GM06990 (cell line): ENCODE results near the gene MRPL54.

Source experiments
- DNase-seq: peaks from one replicate; pipeline ENCODE4 v3.0.0-alpha.2; 2011; ENCODE audit not compliant: insufficient read length; ENCODE audit errors: extremely low read depth
- H3K27me3 ChIP-seq: replicated peaks from 2 replicates; pipeline ENCODE4 v1.6.0; 2011; ENCODE audit warnings: low read length; ENCODE audit not compliant: control insufficient read depth, insufficient read depth
- H3K36me3 ChIP-seq: 2 replicates; pipeline ENCODE4 v1.5.1; 2011; ENCODE audit warnings: low read length; ENCODE audit not compliant: control insufficient read depth, insufficient read depth
- H3K4me3 ChIP-seq: replicated peaks from 2 replicates; pipeline ENCODE4 v1.5.1; 2011; ENCODE audit warnings: low read depth, mild to moderate bottlenecking, control low read depth, low read length
- CTCF ChIP-seq: IDR thresholded peaks from 2 replicates; pipeline ENCODE4 v1.5.1; 2011; ENCODE audit warnings: low read length, control low read depth, mild to moderate bottlenecking, inconsistent platforms; ENCODE audit not compliant: insufficient read depth, poor library complexity, severe bottlenecking

MRPL54 gene

GRCh38 chr19:3778104-3778867 is 15.8 kb downstream of the MRPL54 start:
- TF ChIP-seq CTCF, result no peak
- no peak for DNase-seq
- Histone ChIP-seq H3K4me3 (no peak overlapping the region), H3K27me3 (no peaks in the 10 kb centered on the region), H3K36me3 (no peaks in the 10 kb centered on the region)

GRCh38 chr19:3778899-3779723 is 16.6 kb downstream of the MRPL54 start:
- no peak overlapping the region for H3K4me3 ChIP-seq
- no peak for DNase-seq
- no peak for TF ChIP-seq CTCF

GRCh38 chr19:3780786-3781304 is 18.4 kb downstream of the MRPL54 start:
- no peaks in the 10 kb centered on the region for H3K27me3 ChIP-seq
- H3K4me3 ChIP-seq, result no peak overlapping the region
- DNase-seq, result no peak
- no peaks in the 10 kb centered on the region for H3K36me3 ChIP-seq
- no peak for TF ChIP-seq CTCF

More at GRCh38 chr19:3778899-3779723, 16.6 kb downstream of the MRPL54 start:
- H3K36me3 ChIP-seq, result no peaks in the 10 kb centered on the region
- no peaks in the 10 kb centered on the region for H3K27me3 ChIP-seq

DNA sequence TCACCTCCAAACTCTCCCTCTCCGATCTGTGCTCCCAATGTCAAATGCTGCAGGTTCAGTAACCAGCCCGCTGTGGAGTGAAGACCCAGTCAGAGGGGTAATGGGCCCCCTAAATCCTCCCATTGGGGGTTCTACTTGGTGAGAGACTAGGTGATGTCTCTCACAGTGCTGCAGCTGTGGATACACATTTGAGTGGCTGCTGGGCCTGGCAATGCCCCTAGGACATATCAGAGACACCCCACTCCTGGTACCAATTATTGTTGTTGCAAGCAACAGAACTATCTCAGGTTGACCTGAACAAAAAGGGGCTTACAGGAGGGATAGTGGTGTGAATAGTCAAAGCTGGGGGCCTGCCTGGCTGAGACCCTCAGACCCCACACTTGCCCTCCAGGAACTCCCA is 19.1 kb downstream of the MRPL54 start:
- no peaks in the 10 kb centered on the region for H3K27me3 ChIP-seq
- no peak for TF ChIP-seq CTCF
- no peaks in the 10 kb centered on the region for H3K36me3 ChIP-seq
- DNase-seq, result no peak
- H3K4me3 ChIP-seq, result no peak overlapping the region

DNA sequence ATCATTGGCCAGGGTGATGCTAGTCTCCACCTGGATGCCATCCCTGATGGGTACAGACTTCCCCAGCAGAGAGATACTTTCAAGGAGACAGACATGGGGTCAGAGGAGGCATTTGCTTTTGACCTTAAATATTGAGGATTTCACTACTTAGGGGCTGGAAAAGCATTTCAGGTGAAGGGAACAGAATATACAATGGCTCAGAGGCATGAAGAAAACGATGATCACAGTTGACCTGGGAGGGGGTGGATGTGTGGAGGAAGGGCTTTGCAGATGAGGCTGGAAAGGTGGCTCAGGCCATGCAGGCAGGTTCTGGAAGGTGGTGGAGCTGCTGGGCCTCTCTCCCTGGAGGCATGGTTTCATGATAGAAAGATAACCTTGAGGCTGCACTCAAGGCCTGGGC is 19.8 kb downstream of the MRPL54 start:
- Histone ChIP-seq H3K36me3 (no peaks in the 10 kb centered on the region), H3K4me3 (no peak overlapping the region), H3K27me3 (no peaks in the 10 kb centered on the region)
- DNase-seq, result no peak
- TF ChIP-seq CTCF, result no peak
